ENCODE results near the gene OASL.
"Not testable (repeated sequence)": the region's sequence is repeated elsewhere in the genome, so short reads cannot be mapped to it uniquely, and the experiment has no call there.

The OASL gene

GRCh38 chr12:121059031-121059898, 20.2 kb upstream of the OASL start:
- no peak for DNase-seq

- DNase-seq = no peak
Measured at GRCh38 chr12:121057794-121058193, 18.7 kb upstream of the OASL start.

- no peak for DNase-seq
Measured at GRCh38 chr12:121053706-121054105, 14.7 kb upstream of the OASL start.

GRCh38 chr12:121050725-121051124, 11.7 kb upstream of the OASL start:
- DNase-seq = no peak

- no peak for DNase-seq
Measured at GRCh38 chr12:121048442-121048841, 9.4 kb upstream of the OASL start.

- DNase-seq = not testable (repeated sequence)
Measured at GRCh38 chr12:121047400-121047799, 8.4 kb upstream of the OASL start.

- DNase-seq = no peak
Measured at GRCh38 chr12:121043067-121043466, 4.0 kb upstream of the OASL start.

- no peak for DNase-seq
Measured at GRCh38 chr12:121036810-121037326, 2.2 kb downstream of the OASL start.

- no peak for DNase-seq
Measured at GRCh38 chr12:121034616-121035305, 4.3 kb downstream of the OASL start.

- no peak for DNase-seq
Measured at GRCh38 chr12:121033625-121034349, 5.3 kb downstream of the OASL start.

GRCh38 chr12:121030576-121031212, 8.4 kb downstream of the OASL start:
- DNase-seq = no peak

- peak; percentile 2 to 6 for DNase-seq
Measured at GRCh38 chr12:121026274-121027045, 12.6 kb downstream of the OASL start.

GRCh38 chr12:121025442-121026226, 13.4 kb downstream of the OASL start:
- DNase-seq = no peak

GRCh38 chr12:121023799-121024198, 15.2 kb downstream of the OASL start:
- no peak for DNase-seq

GRCh38 chr12:121022713-121023112, 16.3 kb downstream of the OASL start:
- no peak for DNase-seq

- DNase-seq = no peak
Measured at GRCh38 chr12:121021754-121022153, 17.3 kb downstream of the OASL start.

GRCh38 chr12:121018860-121019617, 20.0 kb downstream of the OASL start:
- DNase-seq = no peak

GRCh38 chr12:121017966-121018491, 21.0 kb downstream of the OASL start:
- no peak for DNase-seq

- DNase-seq = peak; percentile 79 to 88
Measured at GRCh38 chr12:121015825-121016766, 22.9 kb downstream of the OASL start, which contains the start of gene C12orf43. C12orf43 (minus strand) TSS chr12:121016487; CDS start chr12:121016474, 13 bp downstream.
